ENCODE data around the gene CDC34.
"Not testable (repeated sequence)": the region's sequence is repeated elsewhere in the genome, so short reads cannot be mapped to it uniquely, and the experiment has no call there.

The CDC34 gene

DNA sequence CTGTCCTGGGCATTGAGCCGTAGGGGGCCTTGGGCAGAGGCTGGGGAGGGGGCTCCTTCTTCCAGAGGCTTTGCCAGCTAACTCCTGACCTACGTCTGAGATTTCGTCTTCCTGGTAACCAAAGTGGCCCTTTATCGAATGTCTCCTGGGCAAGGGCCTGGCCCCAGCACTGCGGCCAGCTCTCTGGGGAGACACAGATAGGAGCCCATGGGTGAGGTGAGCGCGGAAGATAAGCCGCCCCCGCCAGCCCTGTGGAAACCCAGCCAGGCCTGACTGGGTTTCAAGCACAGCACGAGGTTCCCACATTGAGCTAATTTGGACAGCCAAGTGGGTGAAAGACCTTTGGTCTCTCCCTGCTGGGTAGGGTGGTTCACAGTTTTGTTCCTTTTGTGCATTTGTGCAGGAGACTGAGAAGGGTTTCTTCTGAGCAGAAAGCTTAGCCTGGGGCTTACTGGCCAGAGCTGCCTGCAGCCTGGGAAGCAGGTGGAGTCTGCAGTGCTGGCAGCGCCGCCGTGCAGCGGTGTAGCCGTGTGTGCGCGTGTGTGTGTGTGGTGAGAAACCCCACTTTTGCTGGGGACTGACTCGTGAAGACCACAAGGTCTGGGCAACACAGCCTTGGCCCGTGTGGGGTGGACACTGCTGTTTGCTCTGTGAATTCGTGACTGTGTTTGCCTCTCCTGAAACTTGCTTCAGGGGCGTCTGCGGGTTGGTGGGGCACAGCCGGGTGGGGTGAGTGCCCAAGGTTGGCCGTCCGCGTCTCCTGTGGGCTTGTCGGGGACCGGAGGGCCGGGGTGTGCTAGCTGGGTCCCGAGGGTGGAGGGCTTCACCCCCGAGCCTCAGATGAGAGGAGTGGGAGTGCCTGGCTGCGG, 43.3 kb downstream of the CDC34 start:
- DNase-seq, result no peak

DNA sequence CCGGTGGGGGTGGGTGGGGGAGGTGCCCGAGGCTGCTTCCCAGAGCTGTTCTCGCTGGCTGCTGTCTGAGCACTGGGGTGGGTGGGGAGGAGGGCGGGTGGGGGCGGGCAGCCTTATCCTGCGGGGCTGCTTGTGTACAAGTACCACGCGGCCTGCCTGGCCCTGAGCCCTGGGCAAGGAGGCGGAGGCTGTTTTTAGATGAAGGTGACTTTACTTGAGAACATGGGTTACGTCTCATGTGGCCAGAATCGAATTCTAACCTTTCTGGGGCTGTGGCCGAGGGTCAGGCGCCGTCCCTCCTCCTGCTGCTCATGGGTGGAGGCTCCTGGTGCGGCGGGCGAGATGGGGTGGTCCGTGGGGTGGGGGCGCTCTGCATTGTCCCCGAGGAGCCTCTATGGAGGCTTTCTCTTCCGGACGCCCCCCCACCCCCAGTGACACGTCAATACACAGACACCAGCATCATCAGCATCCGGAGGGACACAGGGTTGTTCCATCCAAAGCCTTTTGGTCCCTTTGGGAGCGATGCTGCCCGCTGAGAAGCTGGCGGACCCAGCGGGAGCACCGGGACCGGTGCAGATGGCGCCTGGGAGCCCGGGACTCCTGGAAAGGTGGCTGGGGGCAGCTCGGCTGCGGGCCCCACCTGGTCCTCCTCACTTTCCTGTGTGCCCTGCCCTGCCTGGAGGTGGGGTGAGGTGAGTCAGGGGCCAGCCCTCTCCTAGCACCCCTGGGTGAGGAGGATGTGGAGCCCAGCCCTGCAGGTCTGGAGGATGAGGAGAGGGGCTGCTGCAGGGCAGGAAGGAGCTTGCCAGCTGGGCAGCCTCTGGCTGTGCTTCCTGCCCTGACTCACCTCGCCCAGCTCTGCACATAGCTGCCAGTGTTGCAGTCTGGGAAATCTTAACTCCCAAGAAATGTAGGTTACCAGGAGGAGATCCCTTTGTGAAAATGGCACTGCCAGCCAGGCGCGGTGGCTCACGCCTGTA, 44.3 kb downstream of the CDC34 start:
- DNase-seq, result no peak

GRCh38 chr19:576768-577438, 45.3 kb downstream of the CDC34 start:
- DNase-seq, result no peak

DNA sequence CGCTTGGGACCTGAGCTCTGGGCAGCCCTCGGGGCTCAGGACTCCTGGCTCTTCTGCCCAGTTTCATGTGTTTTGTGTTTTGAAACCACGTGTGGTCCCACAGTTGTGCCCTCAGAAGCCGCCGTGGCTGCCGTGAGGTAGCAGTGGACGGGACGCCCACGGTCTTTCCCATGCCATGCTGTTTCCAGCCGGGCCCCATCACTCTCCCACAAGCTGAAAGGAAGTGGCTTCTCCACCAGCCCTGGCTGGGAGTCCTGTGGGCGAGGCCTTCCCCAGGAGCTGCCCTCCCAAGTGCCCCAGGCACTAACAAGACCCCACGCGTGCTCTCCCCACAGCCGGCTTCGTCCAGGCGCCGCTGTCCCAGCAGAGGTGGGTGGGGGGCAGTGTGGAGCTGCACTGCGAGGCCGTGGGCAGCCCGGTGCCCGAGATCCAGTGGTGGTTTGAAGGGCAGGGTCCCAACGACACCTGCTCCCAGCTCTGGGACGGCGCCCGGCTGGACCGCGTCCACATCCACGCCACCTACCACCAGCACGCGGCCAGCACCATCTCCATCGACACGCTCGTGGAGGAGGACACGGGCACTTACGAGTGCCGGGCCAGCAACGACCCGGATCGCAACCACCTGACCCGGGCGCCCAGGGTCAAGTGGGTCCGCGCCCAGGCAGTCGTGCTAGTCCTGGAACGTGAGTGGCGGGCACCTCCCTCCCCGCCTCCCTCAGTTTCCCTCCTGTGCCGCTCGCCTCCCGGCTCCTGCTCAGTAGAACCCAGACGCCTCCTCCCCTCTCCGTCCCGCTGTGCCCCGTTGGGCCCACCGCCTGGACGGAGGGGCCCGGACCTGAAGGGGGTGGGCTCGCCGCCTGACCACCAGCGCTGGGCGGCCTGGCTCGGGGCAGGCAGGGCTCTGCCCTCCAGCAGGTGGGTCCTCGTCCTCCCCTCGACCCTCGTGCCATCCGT, 46.2 kb downstream of the CDC34 start:
- no peak for DNase-seq

DNA sequence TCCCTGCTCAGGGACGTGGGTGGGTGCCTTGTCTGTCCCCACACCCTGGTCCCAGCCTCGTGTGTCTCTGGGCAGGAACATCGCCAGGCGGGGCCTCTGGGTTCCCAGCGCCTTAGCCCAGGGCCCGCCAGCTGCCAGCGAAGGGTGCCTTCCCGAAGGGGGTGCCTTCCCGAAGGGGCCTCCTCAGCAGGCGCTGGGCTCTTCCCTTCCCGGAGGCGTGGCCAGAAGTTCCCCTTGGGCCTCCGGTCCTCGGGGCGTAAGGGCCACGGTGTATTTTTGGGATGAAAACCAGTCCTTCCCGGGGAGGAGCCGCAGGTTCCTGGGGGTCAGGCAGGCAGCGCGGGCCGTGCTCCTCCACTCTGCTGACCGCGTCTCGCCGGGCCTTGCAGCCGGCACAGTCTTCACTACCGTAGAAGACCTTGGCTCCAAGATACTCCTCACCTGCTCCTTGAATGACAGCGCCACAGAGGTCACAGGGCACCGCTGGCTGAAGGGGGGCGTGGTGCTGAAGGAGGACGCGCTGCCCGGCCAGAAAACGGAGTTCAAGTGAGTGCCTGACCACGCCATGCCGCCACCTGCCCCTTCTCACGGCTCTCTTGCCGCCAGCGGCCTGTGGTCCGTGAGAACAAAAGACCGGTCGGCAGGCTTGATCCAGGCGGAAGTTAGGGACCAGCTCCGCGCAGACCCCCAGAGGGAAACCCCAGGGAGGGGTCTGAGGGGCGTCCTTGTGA, 47.7 kb downstream of the CDC34 start:
- DNase-seq, result no peak

- no peak for DNase-seq
These were observed 48.2 kb downstream of the CDC34 start for GRCh38 chr19:579842-580155.

DNA sequence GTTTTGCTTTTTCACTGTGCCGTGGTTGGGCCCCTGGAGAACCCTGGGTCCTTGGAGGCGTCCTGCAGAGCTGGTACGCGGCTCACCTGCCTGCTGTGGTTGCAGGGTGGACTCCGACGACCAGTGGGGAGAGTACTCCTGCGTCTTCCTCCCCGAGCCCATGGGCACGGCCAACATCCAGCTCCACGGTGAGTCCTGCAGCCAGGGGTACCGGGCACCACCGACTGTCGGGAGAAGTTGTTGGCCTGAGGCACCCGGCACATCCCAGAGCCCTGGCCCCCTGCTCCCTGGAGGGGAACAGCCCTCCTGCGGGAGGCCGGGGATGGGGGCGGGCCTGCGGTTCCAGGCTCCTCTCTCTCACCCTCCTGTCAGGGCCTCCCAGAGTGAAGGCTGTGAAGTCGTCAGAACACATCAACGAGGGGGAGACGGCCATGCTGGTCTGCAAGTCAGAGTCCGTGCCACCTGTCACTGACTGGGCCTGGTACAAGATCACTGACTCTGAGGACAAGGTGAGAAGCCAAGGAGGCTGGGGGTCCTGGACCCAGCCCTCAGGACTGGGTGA, 48.8 kb downstream of the CDC34 start:
- no peak for DNase-seq

GRCh38 chr19:581399-582111, 50.0 kb downstream of the CDC34 start:
- DNase-seq, result no peak

GRCh38 chr19:582497-583197, 51.1 kb downstream of the CDC34 start:
- DNase-seq, result no peak

DNA sequence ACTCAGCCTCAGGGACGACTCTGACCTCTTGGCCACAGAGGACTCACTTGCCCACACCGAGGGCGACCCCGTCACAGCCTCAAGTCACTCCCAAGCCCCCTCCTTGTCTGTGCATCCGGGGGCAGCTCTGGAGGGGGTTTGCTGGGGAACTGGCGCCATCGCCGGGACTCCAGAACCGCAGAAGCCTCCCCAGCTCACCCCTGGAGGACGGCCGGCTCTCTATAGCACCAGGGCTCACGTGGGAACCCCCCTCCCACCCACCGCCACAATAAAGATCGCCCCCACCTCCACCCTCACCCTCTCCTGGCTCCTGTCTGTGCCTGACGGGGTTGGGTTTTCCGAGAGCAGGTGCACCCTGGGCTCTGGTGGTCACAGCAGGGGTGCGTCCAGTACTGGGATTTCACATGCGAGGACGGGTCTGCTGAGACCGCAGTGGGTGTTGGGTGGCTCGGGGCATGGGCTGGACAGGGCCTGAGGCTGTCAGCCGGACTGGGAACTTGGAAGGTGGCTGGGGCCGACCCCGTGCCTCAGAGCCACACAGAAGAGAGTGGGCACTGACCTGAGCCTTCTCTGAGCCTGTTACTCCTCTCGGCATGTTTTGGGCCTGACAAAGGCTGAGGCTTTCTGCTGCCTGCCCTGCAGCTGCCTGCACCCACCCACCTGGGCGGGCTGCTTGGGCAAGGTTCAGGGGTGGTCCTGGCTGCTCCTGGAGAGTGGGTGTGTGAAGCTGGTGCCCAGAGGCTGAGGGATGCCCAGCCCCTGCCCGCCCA, 51.8 kb downstream of the CDC34 start:
- no peak for DNase-seq

- DNase-seq, result no peak
These were observed 52.3 kb downstream of the CDC34 start for GRCh38 chr19:583968-584239.

- DNase-seq, result peak; percentile 63
These were observed 52.9 kb downstream of the CDC34 start for GRCh38 chr19:584240-585001.

DNA sequence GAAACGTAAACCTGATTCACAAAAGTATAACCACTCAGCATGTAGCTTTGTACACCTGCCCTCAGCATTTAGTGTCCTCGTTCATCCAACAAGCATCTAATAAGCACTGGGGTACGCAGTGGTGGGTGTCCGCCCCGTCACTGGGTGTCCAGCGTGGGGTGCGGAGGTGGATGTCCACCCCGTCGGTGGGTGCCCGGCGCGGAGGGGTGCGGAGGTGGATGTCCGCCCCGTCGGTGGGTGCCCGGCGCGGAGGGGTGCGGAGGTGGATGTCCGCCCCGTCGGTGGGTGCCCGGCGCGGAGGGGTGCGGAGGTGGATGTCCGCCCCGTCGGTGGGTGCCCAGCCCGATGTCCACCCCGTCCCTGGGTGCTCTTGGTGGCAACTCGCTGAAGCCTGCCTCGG, 53.6 kb downstream of the CDC34 start:
- not testable (repeated sequence) for DNase-seq

DNA sequence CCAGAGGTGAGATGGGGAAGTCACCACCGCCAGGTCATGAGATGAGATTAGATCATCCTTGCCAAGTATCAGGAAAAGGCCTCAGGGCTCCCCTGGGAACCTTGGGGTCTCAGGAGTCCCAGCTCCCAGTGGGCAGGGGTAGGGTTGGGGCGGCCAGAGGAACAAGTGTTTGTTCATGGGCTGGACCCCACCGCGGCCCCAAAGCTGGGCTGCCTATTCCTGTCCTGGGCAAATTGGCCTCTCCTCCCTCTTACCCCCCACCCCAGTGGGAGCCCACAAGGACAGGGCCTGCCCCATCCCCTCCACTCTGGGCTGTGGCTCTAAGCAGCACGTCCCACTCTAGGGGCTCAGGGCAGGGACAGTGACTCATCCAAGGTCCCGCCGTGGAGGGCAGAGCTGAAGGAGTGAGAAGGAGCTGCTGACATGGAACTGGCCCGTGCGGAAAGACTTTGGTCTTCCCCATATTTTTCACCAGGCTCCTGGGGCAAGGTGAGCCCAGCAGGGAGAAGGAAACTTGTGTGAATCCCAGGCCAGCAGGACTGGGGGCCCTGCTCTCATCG, 54.1 kb downstream of the CDC34 start:
- DNase-seq, result no peak

DNA sequence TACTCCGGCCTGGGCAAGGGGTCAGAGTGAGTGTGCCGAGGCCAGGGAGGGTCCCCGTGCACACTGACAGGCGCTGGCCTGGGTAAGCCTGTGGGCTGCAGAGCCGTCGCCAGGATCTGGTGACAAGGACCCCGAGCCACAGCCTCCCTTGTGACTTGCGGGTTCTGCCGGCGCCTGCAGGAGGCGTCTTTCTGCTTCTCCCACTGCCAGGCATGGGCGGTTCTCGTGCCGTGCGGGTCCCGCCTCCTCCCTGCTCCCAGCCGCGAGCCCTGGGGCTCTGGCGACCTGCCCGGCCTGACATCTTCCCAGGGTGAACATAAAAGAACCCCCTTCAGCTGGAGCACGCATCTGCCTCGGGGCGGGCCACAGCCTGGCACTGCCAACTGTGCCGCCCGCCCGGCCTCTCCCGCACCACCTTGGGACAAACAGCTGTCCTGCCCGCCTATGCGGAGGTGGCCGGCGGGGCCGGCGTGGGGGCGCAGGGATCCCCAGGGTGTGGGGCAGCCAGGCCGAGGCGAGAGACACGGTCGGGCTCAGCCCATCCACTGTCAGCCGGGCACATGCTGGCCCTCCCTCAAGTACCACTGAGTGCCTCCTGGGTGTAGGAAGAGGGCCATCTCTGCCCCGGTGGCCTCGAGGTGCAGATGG, 56.7 kb downstream of the CDC34 start:
- DNase-seq, result peak; percentile 57

GRCh38 chr19:588741-589692, 57.5 kb downstream of the CDC34 start:
- DNase-seq, result no peak

All from CD4-positive, alpha-beta T cell treated with Interleukin-15 for 1 hour (primary cell).